Erythroblast (primary cell): ENCODE measurements around the gene VWA3B.

Experiments
- GATA1 ChIP-seq: IDR thresholded peaks from 2 replicates; pipeline ENCODE4 v1.6.1; 2011; ENCODE audit warnings: low read depth, mild to moderate bottlenecking, control low read depth, low read length, moderate library complexity
- POLR2A ChIP-seq: IDR thresholded peaks from 2 replicates; pipeline ENCODE4 v1.6.1; 2011; ENCODE audit warnings: mild to moderate bottlenecking, low read length

DNA sequence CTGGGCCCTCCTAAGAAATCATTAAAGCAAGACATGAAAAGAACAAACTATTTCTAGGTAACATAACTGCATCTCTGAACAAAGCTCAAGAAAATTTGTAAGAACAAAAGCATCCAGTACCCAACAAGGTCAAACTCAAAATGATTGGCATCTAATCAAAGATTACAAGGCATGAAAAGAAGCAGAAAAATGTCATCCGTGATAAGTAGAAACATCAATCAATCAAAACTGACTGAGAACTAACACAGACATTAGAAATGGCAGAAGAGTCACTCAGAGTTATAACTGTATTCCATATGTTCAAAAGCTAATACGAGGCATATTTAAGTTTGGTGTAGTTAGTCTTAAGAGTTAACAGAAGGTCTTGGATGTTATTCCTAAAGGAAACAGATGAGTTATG is 80.9 kb downstream of the VWA3B start:
- TF ChIP-seq POLR2A (no peak), GATA1 (no peak)
